ENCODE measurements around the gene EPB41L4A. TPM values are rescaled to one million over a fixed set of nuclear protein-coding genes. Genes with fewer than 3 reads are reported as not detected.

EPB41L4A gene
- total and polyA plus RNA-seq, 8 donors: 4.4 to 77.6 (median 12.1) TPM

GRCh38 chr5:112238473-112238872 is 180.6 kb downstream of the EPB41L4A start:
- H3K27ac ChIP-seq: no peak overlapping the region
- peaks cover 0 to 6% (median 0%) of the 10 kb centered on the region in 4 donors for H3K36me3 ChIP-seq
- H3K4me3 ChIP-seq: no peak overlapping the region
- TF ChIP-seq EP300 (IDR thresholded peaks at IDR 0.05) (no peak), POLR2AphosphoS5 (IDR thresholded peaks at IDR 0.05) (no peak), POLR2A (IDR thresholded peaks at IDR 0.05) (no peak)
- TF ChIP-seq, protein P1, sequence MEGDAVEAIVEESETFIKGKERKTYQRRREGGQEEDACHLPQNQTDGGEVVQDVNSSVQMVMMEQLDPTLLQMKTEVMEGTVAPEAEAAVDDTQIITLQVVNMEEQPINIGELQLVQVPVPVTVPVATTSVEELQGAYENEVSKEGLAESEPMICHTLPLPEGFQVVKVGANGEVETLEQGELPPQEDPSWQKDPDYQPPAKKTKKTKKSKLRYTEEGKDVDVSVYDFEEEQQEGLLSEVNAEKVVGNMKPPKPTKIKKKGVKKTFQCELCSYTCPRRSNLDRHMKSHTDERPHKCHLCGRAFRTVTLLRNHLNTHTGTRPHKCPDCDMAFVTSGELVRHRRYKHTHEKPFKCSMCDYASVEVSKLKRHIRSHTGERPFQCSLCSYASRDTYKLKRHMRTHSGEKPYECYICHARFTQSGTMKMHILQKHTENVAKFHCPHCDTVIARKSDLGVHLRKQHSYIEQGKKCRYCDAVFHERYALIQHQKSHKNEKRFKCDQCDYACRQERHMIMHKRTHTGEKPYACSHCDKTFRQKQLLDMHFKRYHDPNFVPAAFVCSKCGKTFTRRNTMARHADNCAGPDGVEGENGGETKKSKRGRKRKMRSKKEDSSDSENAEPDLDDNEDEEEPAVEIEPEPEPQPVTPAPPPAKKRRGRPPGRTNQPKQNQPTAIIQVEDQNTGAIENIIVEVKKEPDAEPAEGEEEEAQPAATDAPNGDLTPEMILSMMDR (IDR thresholded peaks at IDR 0.05): no peak
- peaks cover 0 to 4% (median 0%) of the 10 kb centered on the region in 4 donors for H3K4me1 ChIP-seq
- no peaks in the 10 kb centered on the region for H3K27me3 ChIP-seq
- H3K9me3 ChIP-seq: no peaks in the 10 kb centered on the region
- no peak for DNase-seq
- intact Hi-C loops (cut with DNase I; ENCODE audit: low total_unique reads): no loop called here

GRCh38 chr5:112237456-112237855 is 181.6 kb downstream of the EPB41L4A start:
- H3K4me1 ChIP-seq: peaks cover 0 to 4% (median 0%) of the 10 kb centered on the region in 4 donors
- H3K9me3 ChIP-seq: no peaks in the 10 kb centered on the region
- H3K27ac ChIP-seq: no peak overlapping the region
- intact Hi-C loops (cut with DNase I; ENCODE audit: low total_unique reads): no loop called here
- peaks cover 0 to 6% (median 0%) of the 10 kb centered on the region in 4 donors for H3K36me3 ChIP-seq
- no peak overlapping the region for H3K4me3 ChIP-seq
- TF ChIP-seq EP300 (IDR thresholded peaks at IDR 0.05) (no peak), POLR2AphosphoS5 (IDR thresholded peaks at IDR 0.05) (no peak), POLR2A (IDR thresholded peaks at IDR 0.05) (no peak)
- TF ChIP-seq, protein P1 (IDR thresholded peaks at IDR 0.05): no peak
- no peaks in the 10 kb centered on the region for H3K27me3 ChIP-seq
- 70 to 94% (median 86%) methylated on average over 2 of the region's 2 CpGs for WGBS, 5 donors
- no peak for DNase-seq

DNA sequence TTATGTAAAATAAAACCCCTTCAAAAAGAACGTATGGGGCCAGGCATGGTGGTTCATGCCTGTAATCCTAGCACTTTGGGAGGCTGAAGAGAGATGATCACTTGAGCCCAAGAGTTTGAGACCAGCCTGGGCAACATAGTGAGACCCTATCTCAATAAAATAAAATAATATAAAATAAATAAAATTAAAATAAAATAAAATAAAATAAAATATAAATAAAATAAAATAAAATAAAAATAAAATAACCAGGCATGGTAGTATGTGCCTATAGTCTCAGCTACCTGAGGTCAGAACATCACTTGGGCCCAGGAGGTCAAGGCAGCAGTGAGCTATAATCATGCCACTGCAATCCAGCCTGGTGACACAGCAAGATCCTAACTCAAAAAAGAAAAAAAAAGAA is 185.1 kb downstream of the EPB41L4A start:
- WGBS, 5 donors: 86 to 100% (median 93%) methylated on average over 1 of the region's 1 CpG
- peaks cover 0 to 11% (median 2%) of the 10 kb centered on the region in 4 donors for H3K4me1 ChIP-seq
- intact Hi-C loops (cut with DNase I; ENCODE audit: low total_unique reads): no loop called here

DNA sequence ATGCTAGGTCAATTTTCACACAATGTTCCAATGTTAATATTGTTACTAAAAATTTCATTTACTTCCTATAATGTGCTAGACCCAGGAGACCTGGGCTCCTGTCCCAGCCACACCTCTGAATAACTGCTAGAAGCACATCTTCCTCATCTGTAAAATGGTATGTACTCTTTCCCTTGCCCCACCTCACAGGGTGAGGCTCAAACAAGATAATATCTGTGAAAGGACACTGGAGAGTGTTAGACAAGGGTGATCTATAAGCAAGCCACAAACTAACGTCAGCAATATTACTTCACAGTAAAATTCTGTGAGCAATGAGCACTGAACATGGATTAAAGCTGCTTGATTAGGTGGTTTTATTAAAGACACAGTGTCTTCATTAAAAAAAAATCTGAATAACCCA is 186.4 kb downstream of the EPB41L4A start:
- Histone ChIP-seq H3K4me3 (no peak overlapping the region), H3K36me3 (no peaks in the 10 kb centered on the region), H3K27ac (no peak overlapping the region), H3K4me1 (peaks cover 4 to 24% (median 10%) of the 10 kb centered on the region in 4 donors), H3K9me3 (no peaks in the 10 kb centered on the region), H3K27me3 (no peaks in the 10 kb centered on the region)
- no peak for TF ChIP-seq POLR2A (IDR thresholded peaks at IDR 0.05)
- TF ChIP-seq, protein P1 (IDR thresholded peaks at IDR 0.05): no peak
- TF ChIP-seq EP300 (IDR thresholded peaks at IDR 0.05): no peak
- no peak for TF ChIP-seq POLR2AphosphoS5 (IDR thresholded peaks at IDR 0.05)
- DNase-seq: no peak
- WGBS, 5 donors: 50 to 63% (median 56%) methylated on average over 1 of the region's 1 CpG
- intact Hi-C loops (cut with DNase I; ENCODE audit: low total_unique reads): no loop called here

More for the DNA sequence above, 185.1 kb downstream of the EPB41L4A start:
- no peak overlapping the region for H3K4me3 ChIP-seq
- H3K27me3 ChIP-seq: no peaks in the 10 kb centered on the region
- TF ChIP-seq, protein P1 (IDR thresholded peaks at IDR 0.05): no peak
- TF ChIP-seq POLR2A (IDR thresholded peaks at IDR 0.05): no peak
- TF ChIP-seq POLR2AphosphoS5 (IDR thresholded peaks at IDR 0.05): no peak
- TF ChIP-seq EP300 (IDR thresholded peaks at IDR 0.05): no peak
- no peak for DNase-seq
- H3K9me3 ChIP-seq: no peaks in the 10 kb centered on the region
- H3K36me3 ChIP-seq: peaks cover 0 to under 1% (median 0%) of the 10 kb centered on the region in 4 donors
- peak overlapping the region in 1 of 5 donors; percentile 20 for H3K27ac ChIP-seq

Measured in stomach (tissue), 9 donors.